Liver (tissue), 3 donors: ENCODE results near the gene CCNY.
"Not testable (repeated sequence)": the region's sequence is repeated elsewhere in the genome, so short reads cannot be mapped to it uniquely, and the experiment has no call there.

Experiments used
- CTCF ChIP-seq: fragments of 150-350 bp; IDR thresholded peaks from 2 replicates; pipeline ENCODE4 v1.5.1; 2017; ENCODE audit warnings: improper control_type of control experiment, low read depth, low read length; ENCODE audit not compliant: missing input control
- EGR1 ChIP-seq, 2 donors: IDR thresholded peaks; 2 replicates each; pipeline ENCODE4 v1.6.1; 2016 to 2018; ENCODE audit warnings: antibody characterized with exemption in 2 of 2, low read depth in 2 of 2
- HNF4G ChIP-seq: IDR thresholded peaks from 2 replicates; pipeline ENCODE4 v1.6.1; 2016; ENCODE audit warnings: antibody characterized with exemption
- NR2F2 ChIP-seq: IDR thresholded peaks from 2 replicates; pipeline ENCODE4 v1.6.1; 2016; ENCODE audit warnings: antibody characterized with exemption
- REST ChIP-seq: IDR thresholded peaks from 2 replicates; pipeline ENCODE4 v1.6.1; 2016; ENCODE audit warnings: antibody characterized with exemption, mild to moderate bottlenecking
- RXRA ChIP-seq, 2 donors: IDR thresholded peaks; 2 replicates each; pipeline ENCODE4 v1.6.1; 2017 to 2018; ENCODE audit warnings: antibody characterized with exemption in 2 of 2, mild to moderate bottlenecking in 1 of 2
- TAF1 ChIP-seq: conservative IDR thresholded peaks from 2 replicates; pipeline ENCODE4 v1.6.1; 2016; ENCODE audit warnings: antibody characterized with exemption, mild to moderate bottlenecking
- donor health status: healthy.
- donor health status: healthy.

GRCh38 chr10:35403491-35403890 is 67.2 kb downstream of the CCNY start:
- not testable (repeated sequence) for TF ChIP-seq CTCF; RXRA (IDR thresholded peaks at IDR 0.05); HNF4G; EGR1 (IDR thresholded peaks at IDR 0.05; ENCODE audit: low read depth in 2 of 2); REST; TAF1; NR2F2
